ENCODE data around the gene KCTD21.

KCTD21 gene

GRCh38 chr11:78216571-78217287, 28.3 kb upstream of the KCTD21 start:
- DNase-seq (ENCODE audit: low read depth, low spot score), result no peak
- Histone ChIP-seq H3K4me1 (ENCODE audit: insufficient read depth, insufficient read length) (no peaks in the 10 kb centered on the region), H3K9ac (ENCODE audit: insufficient read length, low read depth) (no peak overlapping the region), H3K27me3 (ENCODE audit: insufficient read depth, insufficient read length) (no peaks in the 10 kb centered on the region), H3K9me3 (ENCODE audit: insufficient read depth, low read length) (no peaks in the 10 kb centered on the region), H3K4me3 (ENCODE audit: insufficient read length, low read depth) (no peak overlapping the region), H3K36me3 (ENCODE audit: insufficient read depth, insufficient read length, low read length) (peaks cover 62% of the 10 kb centered on the region)
- no peak for TF ChIP-seq SUZ12 (IDR thresholded peaks at IDR 0.05; ENCODE audit: extremely low read depth, insufficient read depth, insufficient read length)
- TF ChIP-seq ZNF274 (IDR thresholded peaks at IDR 0.05; ENCODE audit: low read depth, low read length), result no peak
- no peak for TF ChIP-seq YY1 (IDR thresholded peaks at IDR 0.05; ENCODE audit: insufficient read depth, insufficient read length)

GRCh38 chr11:78216021-78216420, 27.6 kb upstream of the KCTD21 start:
- no peak overlapping the region for H3K9ac ChIP-seq (ENCODE audit: insufficient read length, low read depth)
- H3K9me3 ChIP-seq (ENCODE audit: insufficient read depth, low read length), result no peaks in the 10 kb centered on the region
- DNase-seq (ENCODE audit: low read depth, low spot score), result no peak
- no peak for TF ChIP-seq ZNF274 (IDR thresholded peaks at IDR 0.05; ENCODE audit: low read depth, low read length)
- no peak for TF ChIP-seq SUZ12 (IDR thresholded peaks at IDR 0.05; ENCODE audit: extremely low read depth, insufficient read depth, insufficient read length)
- no peak for TF ChIP-seq YY1 (IDR thresholded peaks at IDR 0.05; ENCODE audit: insufficient read depth, insufficient read length)
- no peaks in the 10 kb centered on the region for H3K27me3 ChIP-seq (ENCODE audit: insufficient read depth, insufficient read length)
- no peak overlapping the region for H3K4me3 ChIP-seq (ENCODE audit: insufficient read length, low read depth)
- H3K4me1 ChIP-seq (ENCODE audit: insufficient read depth, insufficient read length), result no peaks in the 10 kb centered on the region
- peaks cover 56% of the 10 kb centered on the region for H3K36me3 ChIP-seq (ENCODE audit: insufficient read depth, insufficient read length, low read length)

GRCh38 chr11:78214331-78215194, 26.1 kb upstream of the KCTD21 start:
- Histone ChIP-seq H3K4me1 (ENCODE audit: insufficient read depth, insufficient read length) (no peaks in the 10 kb centered on the region), H3K27me3 (ENCODE audit: insufficient read depth, insufficient read length) (no peaks in the 10 kb centered on the region), H3K9me3 (ENCODE audit: insufficient read depth, low read length) (no peaks in the 10 kb centered on the region), H3K4me3 (ENCODE audit: insufficient read length, low read depth) (no peak overlapping the region), H3K36me3 (ENCODE audit: insufficient read depth, insufficient read length, low read length) (peaks cover 55% of the 10 kb centered on the region), H3K9ac (ENCODE audit: insufficient read length, low read depth) (no peak overlapping the region)
- TF ChIP-seq SUZ12 (IDR thresholded peaks at IDR 0.05; ENCODE audit: extremely low read depth, insufficient read depth, insufficient read length) (no peak), YY1 (IDR thresholded peaks at IDR 0.05; ENCODE audit: insufficient read depth, insufficient read length) (no peak)
- DNase-seq (ENCODE audit: low read depth, low spot score), result no peak

GRCh38 chr11:78213526-78214330, 25.3 kb upstream of the KCTD21 start:
- Histone ChIP-seq H3K9ac (ENCODE audit: insufficient read length, low read depth) (no peak overlapping the region), H3K4me1 (ENCODE audit: insufficient read depth, insufficient read length) (peaks cover under 1% of the 10 kb centered on the region), H3K27me3 (ENCODE audit: insufficient read depth, insufficient read length) (no peaks in the 10 kb centered on the region), H3K36me3 (ENCODE audit: insufficient read depth, insufficient read length, low read length) (peaks cover 53% of the 10 kb centered on the region), H3K4me3 (ENCODE audit: insufficient read length, low read depth) (no peak overlapping the region), H3K9me3 (ENCODE audit: insufficient read depth, low read length) (no peaks in the 10 kb centered on the region)
- TF ChIP-seq YY1 (IDR thresholded peaks at IDR 0.05; ENCODE audit: insufficient read depth, insufficient read length) (no peak), SUZ12 (IDR thresholded peaks at IDR 0.05; ENCODE audit: extremely low read depth, insufficient read depth, insufficient read length) (no peak), ZNF274 (IDR thresholded peaks at IDR 0.05; ENCODE audit: low read depth, low read length) (no peak)
- no peak for DNase-seq (ENCODE audit: low read depth, low spot score)

GRCh38 chr11:78212586-78213371, 24.4 kb upstream of the KCTD21 start:
- TF ChIP-seq YY1 (IDR thresholded peaks at IDR 0.05; ENCODE audit: insufficient read depth, insufficient read length) (no peak), ZNF274 (IDR thresholded peaks at IDR 0.05; ENCODE audit: low read depth, low read length) (no peak), SUZ12 (IDR thresholded peaks at IDR 0.05; ENCODE audit: extremely low read depth, insufficient read depth, insufficient read length) (no peak)
- Histone ChIP-seq H3K9ac (ENCODE audit: insufficient read length, low read depth) (no peak overlapping the region), H3K4me1 (ENCODE audit: insufficient read depth, insufficient read length) (peaks cover 4% of the 10 kb centered on the region), H3K36me3 (ENCODE audit: insufficient read depth, insufficient read length, low read length) (peaks cover 44% of the 10 kb centered on the region), H3K4me3 (ENCODE audit: insufficient read length, low read depth) (no peak overlapping the region), H3K27me3 (ENCODE audit: insufficient read depth, insufficient read length) (no peaks in the 10 kb centered on the region), H3K9me3 (ENCODE audit: insufficient read depth, low read length) (no peaks in the 10 kb centered on the region)
- no peak for DNase-seq (ENCODE audit: low read depth, low spot score)

- Histone ChIP-seq H3K9ac (ENCODE audit: insufficient read length, low read depth) (no peak overlapping the region), H3K36me3 (ENCODE audit: insufficient read depth, insufficient read length, low read length) (peaks cover 39% of the 10 kb centered on the region), H3K4me3 (ENCODE audit: insufficient read length, low read depth) (no peak overlapping the region), H3K9me3 (ENCODE audit: insufficient read depth, low read length) (no peaks in the 10 kb centered on the region), H3K27me3 (ENCODE audit: insufficient read depth, insufficient read length) (no peaks in the 10 kb centered on the region), H3K4me1 (ENCODE audit: insufficient read depth, insufficient read length) (peaks cover 4% of the 10 kb centered on the region)
- no peak for DNase-seq (ENCODE audit: low read depth, low spot score)
- TF ChIP-seq YY1 (IDR thresholded peaks at IDR 0.05; ENCODE audit: insufficient read depth, insufficient read length) (no peak), SUZ12 (IDR thresholded peaks at IDR 0.05; ENCODE audit: extremely low read depth, insufficient read depth, insufficient read length) (no peak), ZNF274 (IDR thresholded peaks at IDR 0.05; ENCODE audit: low read depth, low read length) (no peak)
Measured at GRCh38 chr11:78211565-78211964, 23.1 kb upstream of the KCTD21 start.
